Hippocampal formation (tissue), 2 donors: Measurements from ENCODE around the gene CD47.

Source experiments
- DNase-seq, 2 donors: peaks; one replicate each; lab custom pipeline; 2025; lab: John Stamatoyannopoulos, UW

Gene CD47

GRCh38 chr3:108051005-108051404 is 39.8 kb downstream of the CD47 start:
- no peak for DNase-seq

- DNase-seq = no peak
Measured at GRCh38 chr3:108047987-108048386, 42.8 kb downstream of the CD47 start.

- DNase-seq = no peak
Measured at GRCh38 chr3:108046247-108046646, 44.6 kb downstream of the CD47 start.

- DNase-seq = peak in 1 of 2 donors; percentile 23
Measured at GRCh38 chr3:108044699-108045098, 46.1 kb downstream of the CD47 start.

GRCh38 chr3:108042300-108042699 is 48.5 kb downstream of the CD47 start:
- no peak for DNase-seq

GRCh38 chr3:108041253-108041652 is 49.6 kb downstream of the CD47 start:
- DNase-seq = no peak

GRCh38 chr3:108037770-108038169 is 53.1 kb downstream of the CD47 start:
- no peak for DNase-seq

- no peak for DNase-seq
Measured at GRCh38 chr3:108036984-108037741, 53.7 kb downstream of the CD47 start.

- no peak for DNase-seq
Measured at GRCh38 chr3:108036401-108036800, 54.4 kb downstream of the CD47 start.

GRCh38 chr3:108035751-108036150 is 55.1 kb downstream of the CD47 start:
- no peak for DNase-seq

- no peak for DNase-seq
Measured at GRCh38 chr3:108031895-108032294, 58.9 kb downstream of the CD47 start.

- DNase-seq = no peak
Measured at GRCh38 chr3:108030960-108031359, 59.9 kb downstream of the CD47 start.

GRCh38 chr3:108029466-108029865 is 61.4 kb downstream of the CD47 start:
- DNase-seq = no peak

GRCh38 chr3:108028896-108029295 is 61.9 kb downstream of the CD47 start:
- DNase-seq = no peak

GRCh38 chr3:108025177-108025576 is 65.7 kb downstream of the CD47 start:
- no peak for DNase-seq

GRCh38 chr3:108024146-108024850 is 66.5 kb downstream of the CD47 start:
- no peak for DNase-seq

- DNase-seq = no peak
Measured at GRCh38 chr3:108022256-108023150, 68.3 kb downstream of the CD47 start.

GRCh38 chr3:108021533-108021932 is 69.3 kb downstream of the CD47 start:
- no peak for DNase-seq

- no peak for DNase-seq
Measured at GRCh38 chr3:108021131-108021530, 69.7 kb downstream of the CD47 start.

GRCh38 chr3:108018552-108018951 is 72.3 kb downstream of the CD47 start:
- no peak for DNase-seq

- no peak for DNase-seq
Measured at GRCh38 chr3:108017587-108017986, 73.2 kb downstream of the CD47 start.

- DNase-seq = no peak
Measured at GRCh38 chr3:108014943-108015342, 75.9 kb downstream of the CD47 start.
